Kidney (tissue), 14 donors: ENCODE measurements around the gene CEP70. TPM values are rescaled to one million over a fixed set of nuclear protein-coding genes. Genes with fewer than 3 reads are reported as not detected.

Experiments
- DNase-seq, 5 donors: peaks; one replicate each; pipeline ENCODE4 v3.0.0-alpha.2; 2013 to 2020
- FAIRE-seq: peaks from 2 replicates; lab custom pipeline; 2012; peaks lifted over from hg19 to GRCh38; lab: Jason Lieb, UNC
- H3K27ac ChIP-seq, 2 donors: one replicate each; pipeline ENCODE4 v1.7.0; 2013; ENCODE audit warnings: low read depth in 2 of 2, low read length in 2 of 2, inconsistent platforms in 1 of 2
- H3K27me3 ChIP-seq: one replicate; pipeline ENCODE4 v1.7.1; 2013; ENCODE audit warnings: low read length, inconsistent platforms; ENCODE audit not compliant: control insufficient read depth, insufficient read depth
- H3K36me3 ChIP-seq, 3 donors: one replicate each; pipeline versions ENCODE4 v1.7.0 to v1.7.1; 2013; ENCODE audit warnings: low read length in 3 of 3, control low read depth in 1 of 3, inconsistent platforms in 1 of 3; ENCODE audit not compliant: insufficient read depth in 3 of 3, control insufficient read depth in 2 of 3
- H3K4me1 ChIP-seq, 3 donors: one replicate each; pipeline versions ENCODE4 v1.7.0 to v1.7.1; 2013; ENCODE audit warnings: low read length in 3 of 3, inconsistent platforms in 1 of 3, low read depth in 1 of 3; ENCODE audit not compliant: control insufficient read depth in 2 of 3, insufficient read depth in 2 of 3
- H3K4me3 ChIP-seq, 3 donors: one replicate each; pipeline versions ENCODE4 v1.7.0 to v1.8.1; 2013; ENCODE audit warnings: low read length in 3 of 3, control low read depth in 1 of 3, inconsistent platforms in 1 of 3
- H3K9ac ChIP-seq, 3 donors: one replicate each; pipeline versions ENCODE4 v1.7.0 to v1.7.1; 2013; ENCODE audit warnings: low read length in 3 of 3, control low read depth in 1 of 3, inconsistent platforms in 1 of 3
- H3K9me3 ChIP-seq, 3 donors: one replicate each; pipeline versions ENCODE4 v1.7.0 to v1.7.1; 2013; ENCODE audit warnings: low read length in 3 of 3, control low read depth in 1 of 3, inconsistent platforms in 1 of 3; ENCODE audit not compliant: control insufficient read depth in 2 of 3, insufficient read depth in 1 of 3
- CTCF ChIP-seq: IDR thresholded peaks from 3 replicates; pipeline ENCODE4 v1.5.1; 2012; ENCODE audit warnings: mild to moderate bottlenecking, moderate library complexity, borderline replicate concordance; ENCODE audit not compliant: insufficient read depth; ENCODE audit errors: extremely low read depth
- intact Hi-C: fragments of 100-400 bp; cut with DNase I; formaldehyde crosslinking; loops from one replicate; pipeline ENCODE4 v1.11.1; 2022
- polyA plus RNA-seq: library from polyadenylated mRNA; stranded (reverse); fragments of 350-450 nt; fragmentation: Illumina TruSeq; extraction: RNeasy Lipid Tissue Mini Kit (QIAGEN cat#74804); gene quantifications from one replicate; pipeline ENCODE4 v1.2.3, GENCODE V29; 2014; ENCODE audit warnings: low read depth, low replicate concordance; ENCODE audit not compliant: insufficient read depth
- total RNA-seq: library from RNA; stranded (reverse); fragmentation: NEBNext Ultra II Directional; extraction: Animal tissue kit (Norgen Biotek cat#: 25700); gene quantifications from one replicate; pipeline ENCODE4 v1.2.1, GENCODE V29; 2021
- donor health status: control.
- donor health status: control.
- donor health status: control.
- donor health status: control.
- donor health status: control.
- donor health status: DM: yes; HTN: yes; CAD: no.
- donor health status: Normal renal cell carcinoma (clear cell type).

Gene CEP70
- total and polyA plus RNA-seq, 2 donors from 2014 or later: 22.6 to 64.3 TPM

- peaks cover 0 to 9% (median 2%) of the 10 kb centered on the region in 3 donors for H3K36me3 ChIP-seq
- intact Hi-C loops: no loop called here
- no peak overlapping the region for H3K9ac ChIP-seq
- no peak for TF ChIP-seq CTCF
- DNase-seq (no peak), FAIRE-seq (no peak)
- no peak overlapping the region for H3K4me3 ChIP-seq
- H3K9me3 ChIP-seq: no peaks in the 10 kb centered on the region
- H3K27ac ChIP-seq: no peak overlapping the region
- no peaks in the 10 kb centered on the region for H3K27me3 ChIP-seq
- no peaks in the 10 kb centered on the region for H3K4me1 ChIP-seq
Measured at GRCh38 chr3:138629526-138629925, 35.5 kb upstream of the CEP70 start.

- Histone ChIP-seq H3K36me3 (peaks cover 0 to 9% (median 0%) of the 10 kb centered on the region in 3 donors), H3K27ac (no peak overlapping the region), H3K4me1 (no peaks in the 10 kb centered on the region), H3K9ac (no peak overlapping the region), H3K9me3 (no peaks in the 10 kb centered on the region), H3K27me3 (no peaks in the 10 kb centered on the region), H3K4me3 (no peak overlapping the region)
- TF ChIP-seq CTCF: no peak
- DNase-seq: no peak
- intact Hi-C loops: no loop called here
- no peak for FAIRE-seq
Measured at GRCh38 chr3:138625707-138626365, 31.8 kb upstream of the CEP70 start.

DNA sequence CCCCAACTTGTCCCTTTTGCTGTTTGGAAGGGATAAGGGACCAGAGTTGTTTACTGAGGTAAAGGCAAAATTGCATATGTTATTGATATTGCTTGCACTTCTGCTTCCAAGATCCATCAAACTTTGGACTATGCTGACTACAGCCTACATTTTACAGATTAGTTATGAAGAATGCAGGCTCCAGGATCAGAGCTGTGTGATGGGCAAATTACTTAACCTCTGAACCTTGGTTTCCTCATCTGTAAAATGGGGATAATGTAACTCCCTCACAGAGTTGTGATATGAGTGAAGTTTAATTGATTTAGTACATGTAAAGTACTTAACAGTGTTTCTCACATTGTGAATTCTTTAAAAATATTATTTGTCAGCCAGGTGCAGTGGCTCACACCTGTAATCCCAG lies 30.5 kb upstream of the CEP70 start:
- no peak for TF ChIP-seq CTCF
- Histone ChIP-seq H3K9me3 (no peaks in the 10 kb centered on the region), H3K27ac (no peak overlapping the region), H3K4me1 (no peaks in the 10 kb centered on the region), H3K4me3 (no peak overlapping the region), H3K9ac (no peak overlapping the region), H3K36me3 (peaks cover 0 to 4% (median 0%) of the 10 kb centered on the region in 3 donors), H3K27me3 (no peaks in the 10 kb centered on the region)
- FAIRE-seq (no peak), DNase-seq (no peak)
- intact Hi-C loops: no loop called here

DNA sequence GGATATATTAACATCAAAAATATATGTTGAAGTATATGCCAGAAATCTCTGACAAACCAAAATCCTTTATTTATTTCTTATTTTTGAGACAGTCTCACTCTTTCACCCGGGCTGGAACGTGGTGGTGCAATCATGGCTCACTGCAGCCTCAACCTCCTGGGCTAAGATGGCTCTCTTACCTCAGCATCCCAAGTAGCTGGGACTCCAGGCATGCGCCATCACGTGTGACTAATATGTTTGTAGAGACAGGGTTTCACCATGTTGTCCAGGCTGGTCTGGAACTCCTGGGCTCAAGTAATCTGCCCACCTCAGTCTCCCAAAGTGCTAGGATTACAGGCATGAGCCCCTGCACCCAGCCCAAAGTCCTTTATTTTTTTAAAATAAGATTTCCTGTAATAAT lies 26.4 kb upstream of the CEP70 start:
- no peak for FAIRE-seq

More for the DNA sequence above, 26.4 kb upstream of the CEP70 start:
- no peaks in the 10 kb centered on the region for H3K4me1 ChIP-seq
- H3K9me3 ChIP-seq: no peaks in the 10 kb centered on the region
- H3K36me3 ChIP-seq: no peaks in the 10 kb centered on the region
- no peak for DNase-seq
- H3K27ac ChIP-seq: no peak overlapping the region
- intact Hi-C loops: no loop called here
- no peak overlapping the region for H3K9ac ChIP-seq
- no peak overlapping the region for H3K4me3 ChIP-seq
- H3K27me3 ChIP-seq: no peaks in the 10 kb centered on the region
- TF ChIP-seq CTCF: no peak
